ENCODE results near the gene PTGFRN.

DNA sequence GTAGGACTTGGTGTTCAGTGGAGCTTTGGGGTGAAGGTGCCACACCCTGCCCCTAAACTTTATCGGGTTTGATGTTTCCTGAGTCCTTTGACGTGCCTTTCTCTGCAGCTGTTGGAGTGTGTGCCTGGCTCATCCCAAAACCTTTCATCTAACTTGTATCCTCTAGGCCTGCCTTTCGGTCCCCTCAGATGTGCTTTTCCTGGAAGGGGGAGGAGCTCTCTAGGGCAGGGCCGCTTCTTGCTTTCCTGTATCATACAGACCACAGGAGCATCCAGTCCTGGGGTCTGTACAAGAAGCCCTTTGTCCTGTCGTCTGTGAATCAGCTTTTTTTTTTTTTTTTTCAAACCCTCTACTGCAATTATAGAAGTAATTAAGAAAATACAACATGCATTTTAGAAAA is 35.7 kb downstream of the PTGFRN start:
- TF ChIP-seq EZH2 (IDR thresholded peaks at IDR 0.05; ENCODE audit: borderline replicate concordance) = no peak
- TF ChIP-seq, protein P1, sequence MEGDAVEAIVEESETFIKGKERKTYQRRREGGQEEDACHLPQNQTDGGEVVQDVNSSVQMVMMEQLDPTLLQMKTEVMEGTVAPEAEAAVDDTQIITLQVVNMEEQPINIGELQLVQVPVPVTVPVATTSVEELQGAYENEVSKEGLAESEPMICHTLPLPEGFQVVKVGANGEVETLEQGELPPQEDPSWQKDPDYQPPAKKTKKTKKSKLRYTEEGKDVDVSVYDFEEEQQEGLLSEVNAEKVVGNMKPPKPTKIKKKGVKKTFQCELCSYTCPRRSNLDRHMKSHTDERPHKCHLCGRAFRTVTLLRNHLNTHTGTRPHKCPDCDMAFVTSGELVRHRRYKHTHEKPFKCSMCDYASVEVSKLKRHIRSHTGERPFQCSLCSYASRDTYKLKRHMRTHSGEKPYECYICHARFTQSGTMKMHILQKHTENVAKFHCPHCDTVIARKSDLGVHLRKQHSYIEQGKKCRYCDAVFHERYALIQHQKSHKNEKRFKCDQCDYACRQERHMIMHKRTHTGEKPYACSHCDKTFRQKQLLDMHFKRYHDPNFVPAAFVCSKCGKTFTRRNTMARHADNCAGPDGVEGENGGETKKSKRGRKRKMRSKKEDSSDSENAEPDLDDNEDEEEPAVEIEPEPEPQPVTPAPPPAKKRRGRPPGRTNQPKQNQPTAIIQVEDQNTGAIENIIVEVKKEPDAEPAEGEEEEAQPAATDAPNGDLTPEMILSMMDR (IDR thresholded peaks at IDR 0.05; ENCODE audit: poor library complexity) = no peak
- no peak for TF ChIP-seq EZH2phosphoT487 (IDR thresholded peaks at IDR 0.05; ENCODE audit: low read depth, severe bottlenecking, unreplicated experiment)

Data from hepatocyte (in vitro differentiated cells).